Suprapubic skin (tissue), 4 donors: Measurements from ENCODE around the gene PGA4.
"Not testable (repeated sequence)": the region's sequence is repeated elsewhere in the genome, so short reads cannot be mapped to it uniquely, and the experiment has no call there.

Source experiments
- EP300 ChIP-seq: sonication (generic); formaldehyde crosslinking; IDR thresholded peaks from one replicate; pipeline ENCODE4 v1.6.1; 2017; ENCODE audit warnings: antibody characterized with exemption
- POLR2A ChIP-seq, 2 donors: fragments of 450-650 bp; IDR thresholded peaks; one replicate each; pipeline ENCODE4 v1.6.1; 2017; ENCODE audit warnings: antibody characterized with exemption in 2 of 2, mild to moderate bottlenecking in 2 of 2, moderate library complexity in 2 of 2
- POLR2AphosphoS5 ChIP-seq, 3 donors: sonication (generic); formaldehyde crosslinking; IDR thresholded peaks; one replicate each; pipeline ENCODE4 v1.6.1; 2017; ENCODE audit warnings: antibody characterized with exemption in 3 of 3
- TF ChIP-seq, protein P1 (sequence below), 2 donors: fragments of 200-600 bp in 1 of 2; fragments of 450-650 bp in 1 of 2; sonication (generic) in 1 of 2; IDR thresholded peaks; one replicate each; pipeline ENCODE4 v1.5.1; 2016 to 2019; ENCODE audit warnings: antibody characterized with exemption in 2 of 2, mild to moderate bottlenecking in 1 of 2, moderate library complexity in 1 of 2

DNA sequence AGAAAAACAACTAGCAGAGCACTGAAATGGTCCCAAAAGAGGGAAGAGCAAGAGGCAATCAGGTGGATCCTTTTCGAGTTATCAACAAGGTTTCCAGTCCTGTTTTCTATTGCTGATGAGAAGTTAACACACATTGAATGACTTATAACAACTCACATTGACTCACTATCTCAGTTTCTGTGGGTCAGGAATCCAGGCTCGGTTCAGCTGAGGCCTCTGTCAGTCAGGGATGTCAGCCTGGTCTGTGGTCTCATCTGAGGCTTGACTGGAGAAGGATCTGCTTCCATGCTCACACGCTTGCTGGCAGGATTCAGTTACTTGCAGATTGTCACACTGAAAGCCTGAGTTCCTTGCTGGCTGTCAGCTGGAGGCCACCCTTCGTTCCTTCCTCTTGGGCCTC, 3.8 kb upstream of the PGA4 start:
- not testable (repeated sequence) for TF ChIP-seq POLR2AphosphoS5 (IDR thresholded peaks at IDR 0.05); POLR2A (IDR thresholded peaks at IDR 0.05); EP300
- TF ChIP-seq, protein P1, sequence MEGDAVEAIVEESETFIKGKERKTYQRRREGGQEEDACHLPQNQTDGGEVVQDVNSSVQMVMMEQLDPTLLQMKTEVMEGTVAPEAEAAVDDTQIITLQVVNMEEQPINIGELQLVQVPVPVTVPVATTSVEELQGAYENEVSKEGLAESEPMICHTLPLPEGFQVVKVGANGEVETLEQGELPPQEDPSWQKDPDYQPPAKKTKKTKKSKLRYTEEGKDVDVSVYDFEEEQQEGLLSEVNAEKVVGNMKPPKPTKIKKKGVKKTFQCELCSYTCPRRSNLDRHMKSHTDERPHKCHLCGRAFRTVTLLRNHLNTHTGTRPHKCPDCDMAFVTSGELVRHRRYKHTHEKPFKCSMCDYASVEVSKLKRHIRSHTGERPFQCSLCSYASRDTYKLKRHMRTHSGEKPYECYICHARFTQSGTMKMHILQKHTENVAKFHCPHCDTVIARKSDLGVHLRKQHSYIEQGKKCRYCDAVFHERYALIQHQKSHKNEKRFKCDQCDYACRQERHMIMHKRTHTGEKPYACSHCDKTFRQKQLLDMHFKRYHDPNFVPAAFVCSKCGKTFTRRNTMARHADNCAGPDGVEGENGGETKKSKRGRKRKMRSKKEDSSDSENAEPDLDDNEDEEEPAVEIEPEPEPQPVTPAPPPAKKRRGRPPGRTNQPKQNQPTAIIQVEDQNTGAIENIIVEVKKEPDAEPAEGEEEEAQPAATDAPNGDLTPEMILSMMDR (IDR thresholded peaks at IDR 0.05), result not testable (repeated sequence)
